Measurements from ENCODE around the gene CRYGB.
"Not testable (repeated sequence)": the region's sequence is repeated elsewhere in the genome, so short reads cannot be mapped to it uniquely, and the experiment has no call there.

The CRYGB gene

GRCh38 chr2:208101716-208102631 is 44.0 kb downstream of the CRYGB start:
- ChIA-PET POLR2A (ENCODE audit: low non-redundant PET) (interaction anchor here (0.7 kb wide), 1 partner anchor 153 kb away, joined by 3 read pairs; the partner anchor contains the start of gene IDH1), CTCF (interaction anchor here (0.6 to 1.6 kb wide), 4 partner anchors 12 to 153 kb away, joined by 3 to 5 read pairs (median 3); partner anchors contain the start of gene IDH1)
- no peak overlapping the region for H3K27ac ChIP-seq
- peak; percentile 44 for DNase-seq (ENCODE audit: low spot score)
- TF ChIP-seq CTCF (conservative IDR thresholded peaks at IDR 0.05; ENCODE audit: low read depth), result no peak

- CTCF ChIA-PET, result interaction anchor here (1.2 kb wide), 1 partner anchor 141 kb away, joined by 5 read pairs; no protein-coding TSS in a partner anchor
- DNase-seq (ENCODE audit: low spot score), result no peak
- POLR2A ChIA-PET (ENCODE audit: low non-redundant PET), result no interaction called here
- no peak for TF ChIP-seq CTCF (conservative IDR thresholded peaks at IDR 0.05; ENCODE audit: low read depth)
- no peak overlapping the region for H3K27ac ChIP-seq
Measured at GRCh38 chr2:208099682-208100470, 46.1 kb downstream of the CRYGB start.

- POLR2A ChIA-PET (ENCODE audit: low non-redundant PET); DNase-seq (ENCODE audit: low spot score); H3K27ac ChIP-seq: not testable (repeated sequence)
- CTCF ChIA-PET, result interaction anchor here (0.6 kb wide), 1 partner anchor 26 kb away, joined by 3 read pairs; the partner anchor contains the start of gene CRYGD
Measured at GRCh38 chr2:208098701-208099100, 47.3 kb downstream of the CRYGB start.

- DNase-seq (ENCODE audit: low spot score), result no peak
- ChIA-PET CTCF (no interaction called here), POLR2A (ENCODE audit: low non-redundant PET) (no interaction called here)
- no peak overlapping the region for H3K27ac ChIP-seq
- no peak for TF ChIP-seq CTCF (conservative IDR thresholded peaks at IDR 0.05; ENCODE audit: low read depth)
Measured at GRCh38 chr2:208098267-208098666, 47.7 kb downstream of the CRYGB start.

GRCh38 chr2:208097801-208098200 is 48.2 kb downstream of the CRYGB start:
- POLR2A ChIA-PET (ENCODE audit: low non-redundant PET), result no interaction called here
- CTCF ChIA-PET, result interaction anchor here (0.7 kb wide), 1 partner anchor 67 kb away, joined by 3 read pairs; no protein-coding TSS in a partner anchor
- DNase-seq (ENCODE audit: low spot score), result no peak
- TF ChIP-seq CTCF (conservative IDR thresholded peaks at IDR 0.05; ENCODE audit: low read depth), result no peak
- no peak overlapping the region for H3K27ac ChIP-seq

- H3K27ac ChIP-seq, result no peak overlapping the region
- ChIA-PET POLR2A (ENCODE audit: low non-redundant PET) (no interaction called here), CTCF (interaction anchor here (0.7 kb wide), 1 partner anchor 68 kb away, joined by 3 read pairs; no protein-coding TSS in a partner anchor)
- TF ChIP-seq CTCF (conservative IDR thresholded peaks at IDR 0.05; ENCODE audit: low read depth), result no peak
- no peak for DNase-seq (ENCODE audit: low spot score)
Measured at GRCh38 chr2:208097313-208097712, 48.6 kb downstream of the CRYGB start.

All from RWPE1 (cell line).